Activated CD8-positive, alpha-beta memory T cell treated with anti-CD3 and anti-CD28 coated beads, Interleukin-2, amount 50 U/mL, for 48 hours (primary cell): ENCODE measurements around the gene RAD51B.

Experiments used
- DNase-seq: peaks from one replicate; pipeline ENCODE4 v3.0.0-alpha.2; 2020

The RAD51B gene

DNA sequence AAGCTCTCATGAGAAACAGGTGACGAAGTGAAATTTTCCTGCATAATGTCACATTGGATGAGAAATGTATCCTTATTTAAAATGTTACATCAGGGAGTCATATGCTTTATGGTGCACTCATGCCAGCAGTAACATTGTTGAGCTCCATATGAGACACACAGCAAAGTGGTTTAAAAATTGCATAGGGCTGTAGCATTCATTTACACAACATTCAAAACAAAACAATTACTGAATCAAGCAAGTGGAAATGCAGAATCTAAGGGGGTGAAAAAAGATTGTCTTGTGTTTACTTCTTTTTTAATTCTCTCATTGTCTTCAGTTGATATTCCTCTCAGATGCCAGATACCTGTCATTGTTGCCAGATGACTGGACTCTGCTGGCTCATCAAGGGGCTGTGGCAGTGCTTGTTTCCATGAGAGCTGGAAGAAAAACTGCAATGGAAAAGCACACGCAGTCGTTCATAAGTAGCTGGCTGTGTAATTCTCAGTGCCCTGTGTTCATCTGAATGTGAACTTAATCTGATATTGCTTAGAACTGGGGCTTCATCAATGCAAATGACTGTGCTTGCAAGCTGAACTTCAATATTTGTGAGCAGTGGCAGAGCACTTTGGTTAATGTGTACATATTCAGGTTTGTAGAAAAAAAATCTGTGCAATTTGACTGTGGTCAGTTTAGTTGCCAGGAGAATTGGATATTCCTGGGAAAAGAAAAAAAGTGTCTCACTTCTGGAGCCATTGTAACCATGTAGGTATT lies 305.6 kb downstream of the RAD51B start:
- DNase-seq, result no peak

DNA sequence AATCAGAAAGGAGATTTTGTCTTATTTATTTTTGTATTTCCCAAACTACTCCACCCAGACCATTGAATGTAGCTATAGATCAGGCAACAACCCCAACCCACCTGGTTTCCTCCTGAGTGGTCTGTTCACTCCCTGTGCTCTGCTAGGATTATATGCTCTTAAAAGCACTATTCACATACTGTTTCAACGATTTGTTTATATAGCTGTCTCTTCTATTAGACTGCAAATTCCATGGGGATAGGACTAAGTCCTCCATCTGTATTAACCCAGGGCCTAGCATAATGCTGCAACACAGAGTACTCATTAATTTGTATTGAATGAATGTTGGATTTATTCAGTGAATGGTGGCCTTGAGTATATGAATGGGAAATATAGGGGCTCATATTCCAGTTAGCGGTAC lies 307.6 kb downstream of the RAD51B start:
- DNase-seq, result no peak

- DNase-seq, result no peak
Measured at GRCh38 chr14:68131907-68132306, 312.3 kb downstream of the RAD51B start.

DNA sequence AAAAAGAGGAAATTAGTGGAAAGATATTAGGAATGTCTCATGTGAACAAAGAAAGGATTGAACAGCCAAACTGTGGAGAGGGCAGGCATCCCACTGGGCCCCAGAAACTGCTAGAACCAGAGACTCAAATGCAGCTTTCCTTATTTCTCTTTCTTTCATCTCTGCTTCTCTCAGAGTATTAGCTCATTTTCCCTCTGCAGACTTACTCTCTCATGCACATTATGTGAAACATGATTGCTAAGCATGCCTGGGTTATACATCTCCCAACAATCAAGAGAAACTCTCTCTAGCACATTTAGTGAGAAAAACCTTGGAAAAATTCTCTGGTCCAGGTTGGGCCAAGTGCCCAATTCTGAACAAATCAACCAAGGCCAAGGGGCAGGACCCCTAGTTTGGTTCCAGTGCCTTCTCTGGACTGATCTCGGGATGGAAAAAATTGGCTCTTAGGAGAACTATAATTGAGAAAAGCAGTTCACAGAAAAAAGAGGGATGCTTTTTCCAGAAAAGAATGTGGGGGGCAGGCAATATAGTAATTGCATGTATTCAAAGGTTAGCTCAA lies 313.1 kb downstream of the RAD51B start:
- no peak for DNase-seq

DNA sequence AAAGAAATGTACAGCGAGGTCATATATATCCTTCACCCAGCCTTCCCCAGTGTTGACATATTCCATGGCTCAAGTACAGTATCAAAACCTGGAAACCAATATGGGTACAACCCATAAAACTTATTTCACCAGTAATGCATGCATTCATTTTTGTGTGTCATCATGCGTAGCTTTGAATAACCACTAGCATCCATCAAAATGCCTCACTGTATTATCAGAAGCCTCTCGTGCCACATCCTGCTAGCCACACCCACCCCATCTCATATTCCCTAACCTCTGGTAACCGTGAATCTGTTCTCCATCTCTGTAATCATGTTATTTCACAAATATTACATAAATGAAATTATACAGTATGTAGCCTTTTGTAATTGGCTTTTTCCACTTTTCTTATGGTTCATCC lies 314.3 kb downstream of the RAD51B start:
- DNase-seq, result no peak

- DNase-seq, result no peak
Measured at GRCh38 chr14:68135028-68135427, 315.4 kb downstream of the RAD51B start.

DNA sequence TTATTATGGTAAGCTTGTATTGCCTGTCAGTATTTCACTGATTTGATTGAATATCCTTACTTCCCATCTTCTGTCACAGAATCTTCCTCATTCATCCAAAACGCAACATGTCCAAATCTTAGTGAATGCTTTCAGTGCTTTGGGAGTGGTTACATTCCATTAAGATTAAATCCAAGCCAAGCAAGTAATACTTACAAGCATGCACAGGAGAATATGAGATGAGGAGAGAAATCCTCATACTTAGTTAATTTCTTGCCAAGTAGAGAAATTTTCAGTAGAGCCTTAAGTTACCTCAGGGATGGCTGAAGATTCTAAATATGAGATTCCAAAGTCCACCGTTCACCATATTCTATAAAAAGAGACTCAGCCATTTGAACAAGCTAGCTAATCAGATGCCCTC lies 316.0 kb downstream of the RAD51B start:
- no peak for DNase-seq

DNA sequence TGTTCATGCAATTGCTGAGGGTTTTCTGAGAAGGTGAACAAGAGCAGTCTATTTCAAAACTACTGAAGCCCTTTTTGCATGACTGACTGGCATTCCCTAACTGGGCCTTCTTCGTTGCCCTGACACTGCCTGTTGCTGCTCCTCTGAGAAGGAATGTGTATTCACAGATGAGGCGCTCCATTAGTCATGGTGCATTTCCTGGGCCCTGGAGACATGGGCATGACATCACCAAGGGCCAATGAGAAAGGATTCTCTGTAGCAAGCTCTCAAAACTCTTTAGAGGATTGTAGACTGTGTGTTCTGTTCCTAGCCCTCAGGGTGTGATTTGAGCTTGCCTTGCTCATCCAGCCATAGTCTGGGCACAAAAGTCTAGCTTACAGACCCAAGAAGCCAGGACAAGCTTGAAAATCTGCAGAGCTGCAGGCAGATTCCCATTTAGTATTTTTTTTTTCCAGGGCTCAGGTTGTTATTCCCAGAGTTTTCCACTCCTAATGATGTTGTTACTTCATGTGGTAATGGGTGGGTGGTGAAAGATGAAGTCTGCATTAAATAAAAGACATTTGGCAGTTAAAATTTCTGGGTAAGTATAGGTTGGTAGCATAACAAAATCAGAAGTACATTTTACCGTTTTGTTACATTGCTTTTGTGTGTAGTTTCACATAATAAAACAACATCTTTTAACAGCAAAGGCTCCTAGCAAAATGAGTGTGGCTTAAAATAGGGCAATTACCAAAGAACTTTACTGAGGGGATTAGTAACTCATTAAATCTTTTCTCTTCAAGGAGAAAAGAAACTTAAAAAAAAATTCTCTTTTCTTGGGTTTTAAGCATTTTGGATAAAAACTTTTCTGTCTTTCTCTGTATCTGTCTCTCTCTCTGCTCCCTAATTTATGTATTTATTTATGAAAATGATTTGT lies 318.4 kb downstream of the RAD51B start:
- no peak for DNase-seq

DNA sequence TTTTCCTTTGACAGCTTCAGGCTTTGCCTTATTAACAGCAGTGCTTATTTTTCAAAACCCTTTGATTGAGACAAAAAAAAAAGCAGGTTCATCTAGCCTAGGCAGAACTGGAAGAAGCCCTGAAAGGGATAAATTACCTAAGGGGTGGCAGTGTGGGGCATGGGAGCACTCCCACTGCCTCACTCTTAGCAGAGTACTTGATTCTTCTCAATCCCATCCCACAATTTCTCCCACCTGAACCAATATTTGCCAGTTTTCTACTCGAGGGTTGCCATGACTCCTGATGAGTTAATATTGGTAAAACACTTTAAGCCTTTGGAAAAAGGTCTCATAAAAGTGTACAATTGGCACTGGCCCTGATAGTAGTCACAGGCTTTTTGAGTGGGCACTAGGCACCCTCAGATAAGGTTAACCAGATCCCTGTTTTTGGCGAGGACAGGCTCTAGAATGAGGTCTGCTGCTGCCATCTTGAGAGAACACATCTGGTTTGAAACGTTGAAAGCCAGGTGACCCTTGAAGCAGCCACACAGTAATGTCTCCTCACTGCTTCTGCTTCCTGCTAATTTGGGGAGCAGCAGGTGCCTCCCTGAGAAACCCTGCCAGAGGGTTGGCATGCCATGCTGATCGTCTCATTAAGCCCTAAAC lies 320.0 kb downstream of the RAD51B start:
- no peak for DNase-seq

- no peak for DNase-seq
Measured at GRCh38 chr14:68140076-68140741, 320.6 kb downstream of the RAD51B start.

DNA sequence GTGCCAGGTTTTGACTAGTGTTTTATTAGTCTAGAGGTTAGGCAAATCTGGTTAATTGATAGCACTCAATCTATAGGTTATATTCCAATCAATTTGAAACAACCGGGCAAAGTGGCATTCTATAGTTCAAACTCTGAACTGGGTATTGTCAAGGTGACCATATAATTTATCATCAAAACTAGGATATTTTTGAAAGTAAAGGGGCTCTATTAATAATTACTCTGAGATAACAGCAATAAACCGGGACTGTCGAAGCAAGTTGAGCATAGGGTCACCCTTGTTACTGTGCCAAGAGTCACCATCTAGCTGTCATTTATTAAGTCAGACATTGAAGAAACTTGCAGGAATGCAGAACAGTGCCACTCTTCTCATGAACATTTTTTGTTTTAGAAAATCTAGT lies 321.2 kb downstream of the RAD51B start:
- no peak for DNase-seq

- no peak for DNase-seq
Measured at GRCh38 chr14:68141281-68142088, 321.9 kb downstream of the RAD51B start.

GRCh38 chr14:68143341-68143841 lies 323.8 kb downstream of the RAD51B start:
- no peak for DNase-seq

DNA sequence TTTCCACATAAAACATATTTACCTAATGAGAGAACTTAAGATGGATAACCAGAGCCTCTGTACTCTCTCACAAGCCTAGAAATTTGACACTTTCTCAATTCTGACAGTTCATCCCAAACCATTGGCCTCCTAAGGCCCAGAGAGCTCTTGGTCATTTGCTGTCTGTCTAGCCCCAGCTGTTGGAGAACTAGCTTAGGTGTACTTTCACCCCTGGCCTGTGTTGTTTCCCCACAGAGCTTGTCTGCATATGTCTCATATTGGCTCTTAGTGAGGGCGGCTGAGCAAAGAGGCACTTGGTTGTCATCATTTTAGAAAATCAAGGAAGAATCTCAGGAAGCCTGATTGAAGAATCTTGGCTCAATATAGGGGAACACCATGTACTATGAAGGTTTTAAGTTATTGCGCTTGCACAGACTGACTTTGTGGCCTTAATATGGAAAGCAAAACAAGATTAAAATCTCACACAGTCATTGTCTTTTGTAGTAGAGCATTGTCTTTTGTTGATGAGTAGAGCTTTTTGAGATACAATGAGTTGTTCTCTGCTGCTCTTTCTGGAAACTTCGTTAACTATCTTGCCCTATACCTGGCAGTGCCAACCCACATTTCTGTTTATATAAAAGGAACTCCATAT lies 324.6 kb downstream of the RAD51B start:
- no peak for DNase-seq

DNA sequence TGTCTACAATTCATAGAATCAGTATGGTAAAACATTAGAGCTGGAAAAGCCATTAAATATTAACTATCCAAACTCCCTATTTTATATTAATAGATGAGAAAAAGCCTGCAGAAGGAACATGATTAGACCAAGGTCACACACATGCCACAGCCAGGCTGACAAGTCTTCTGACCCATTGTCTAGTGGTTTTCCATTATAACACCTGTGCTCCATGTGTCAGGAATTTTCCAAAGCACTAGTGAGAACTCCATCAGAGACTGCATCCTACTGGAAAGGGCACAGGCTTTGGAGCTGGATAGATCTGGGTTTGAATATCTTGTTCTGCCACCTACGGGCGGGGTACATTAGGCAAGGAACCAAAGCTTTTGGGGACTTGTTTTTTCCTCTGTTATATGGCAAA lies 325.5 kb downstream of the RAD51B start:
- DNase-seq, result no peak

DNA sequence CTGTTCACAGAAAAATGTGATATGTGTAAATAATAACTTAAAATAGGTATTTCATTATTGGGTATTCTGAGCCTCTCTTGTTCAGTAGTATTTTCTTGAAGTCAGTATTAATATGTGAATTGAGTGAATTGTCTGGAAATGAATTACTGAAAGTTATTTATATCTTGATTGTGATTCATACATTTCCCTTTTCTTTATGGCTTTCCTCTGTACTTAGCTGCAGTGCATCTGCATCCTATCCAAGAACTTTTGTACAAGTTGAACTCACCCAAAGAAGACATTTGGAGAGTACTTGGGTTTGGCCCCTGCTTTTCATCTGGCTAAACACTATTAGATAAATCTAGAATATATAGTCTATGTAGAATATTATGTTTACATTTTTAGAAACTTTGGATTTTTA lies 326.0 kb downstream of the RAD51B start:
- DNase-seq, result no peak

DNA sequence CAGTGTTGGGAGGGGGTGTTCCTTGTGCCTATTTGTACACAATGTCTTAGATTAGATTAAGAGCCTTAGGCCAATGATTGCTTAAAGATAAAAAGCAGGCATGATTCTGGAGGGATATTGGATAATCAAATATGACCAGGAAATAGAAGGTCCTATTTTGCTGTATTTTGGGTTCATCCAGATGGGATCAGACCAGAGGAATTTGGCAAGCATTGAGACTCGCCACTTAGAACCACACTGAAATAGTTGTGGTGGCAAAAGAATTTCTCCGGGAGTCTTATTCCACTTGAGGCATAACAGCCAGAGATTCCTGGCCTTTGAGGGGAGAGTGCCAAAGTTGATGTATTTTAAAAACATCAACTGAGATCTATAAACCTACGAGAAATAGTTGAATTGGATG lies 327.2 kb downstream of the RAD51B start:
- DNase-seq, result no peak

- no peak for DNase-seq
Measured at GRCh38 chr14:68147303-68147702, 327.7 kb downstream of the RAD51B start.

- no peak for DNase-seq
Measured at GRCh38 chr14:68148276-68148675, 328.7 kb downstream of the RAD51B start.

GRCh38 chr14:68148763-68149162 lies 329.2 kb downstream of the RAD51B start:
- no peak for DNase-seq

- DNase-seq, result no peak
Measured at GRCh38 chr14:68153275-68153674, 333.7 kb downstream of the RAD51B start.
